NCI-H345 treated with DMSO at 0.1 percent for 48 hours (cell line): ENCODE measurements around the gene RAP1GAP2.
"Not testable (repeated sequence)": the region's sequence is repeated elsewhere in the genome, so short reads cannot be mapped to it uniquely, and the experiment has no call there.

Experiments used
- DNase-seq: peaks from one replicate; lab custom pipeline; 2025; ENCODE audit not compliant: unreplicated experiment; lab: John Stamatoyannopoulos, UW

RAP1GAP2 gene

GRCh38 chr17:2964028-2964356, 167.8 kb downstream of the RAP1GAP2 start:
- DNase-seq = no peak

GRCh38 chr17:2964370-2964769, 168.1 kb downstream of the RAP1GAP2 start:
- DNase-seq = no peak

GRCh38 chr17:2964831-2965230, 168.6 kb downstream of the RAP1GAP2 start:
- no peak for DNase-seq

- DNase-seq = no peak
These were observed 169.7 kb downstream of the RAP1GAP2 start for GRCh38 chr17:2965621-2966595.

GRCh38 chr17:2967515-2967914, 171.3 kb downstream of the RAP1GAP2 start:
- DNase-seq = no peak

GRCh38 chr17:2971851-2972250, 175.6 kb downstream of the RAP1GAP2 start:
- no peak for DNase-seq

- DNase-seq = no peak
These were observed 176.5 kb downstream of the RAP1GAP2 start for GRCh38 chr17:2972749-2973148.

- no peak for DNase-seq
These were observed 178.1 kb downstream of the RAP1GAP2 start for GRCh38 chr17:2974347-2974746.

- DNase-seq = no peak
These were observed 179.3 kb downstream of the RAP1GAP2 start for GRCh38 chr17:2975469-2975958.

GRCh38 chr17:2977157-2977556, 180.9 kb downstream of the RAP1GAP2 start:
- DNase-seq = no peak

- DNase-seq = no peak
These were observed 181.9 kb downstream of the RAP1GAP2 start for GRCh38 chr17:2978116-2978515.

GRCh38 chr17:2978991-2979390, 182.8 kb downstream of the RAP1GAP2 start:
- DNase-seq = no peak

- no peak for DNase-seq
These were observed 184.1 kb downstream of the RAP1GAP2 start for GRCh38 chr17:2980211-2980903.

GRCh38 chr17:2980904-2981246, 184.6 kb downstream of the RAP1GAP2 start:
- DNase-seq = no peak

- DNase-seq = no peak
These were observed 185.1 kb downstream of the RAP1GAP2 start for GRCh38 chr17:2981325-2981724.

GRCh38 chr17:2982854-2983253, 186.6 kb downstream of the RAP1GAP2 start:
- DNase-seq = no peak

- no peak for DNase-seq
These were observed 187.0 kb downstream of the RAP1GAP2 start for GRCh38 chr17:2983255-2983654.

- no peak for DNase-seq
These were observed 189.1 kb downstream of the RAP1GAP2 start for GRCh38 chr17:2985318-2985717.

GRCh38 chr17:2986925-2987324, 190.7 kb downstream of the RAP1GAP2 start:
- DNase-seq = no peak

GRCh38 chr17:2989396-2989795, 193.2 kb downstream of the RAP1GAP2 start:
- DNase-seq = not testable (repeated sequence)

GRCh38 chr17:2989855-2990254, 193.6 kb downstream of the RAP1GAP2 start:
- no peak for DNase-seq

GRCh38 chr17:2990396-2990795, 194.2 kb downstream of the RAP1GAP2 start:
- DNase-seq = no peak
